ENCODE data around the gene CCDC73. TPM values are rescaled to one million over a fixed set of nuclear protein-coding genes. Genes with fewer than 3 reads are reported as not detected.

Gene CCDC73
- total RNA-seq, 1 donor from 2014 or later, result not detected

GRCh38 chr11:32566517-32566916, 227.9 kb downstream of the CCDC73 start:
- intact Hi-C loops (cut with DNase I), result no loop called here

DNA sequence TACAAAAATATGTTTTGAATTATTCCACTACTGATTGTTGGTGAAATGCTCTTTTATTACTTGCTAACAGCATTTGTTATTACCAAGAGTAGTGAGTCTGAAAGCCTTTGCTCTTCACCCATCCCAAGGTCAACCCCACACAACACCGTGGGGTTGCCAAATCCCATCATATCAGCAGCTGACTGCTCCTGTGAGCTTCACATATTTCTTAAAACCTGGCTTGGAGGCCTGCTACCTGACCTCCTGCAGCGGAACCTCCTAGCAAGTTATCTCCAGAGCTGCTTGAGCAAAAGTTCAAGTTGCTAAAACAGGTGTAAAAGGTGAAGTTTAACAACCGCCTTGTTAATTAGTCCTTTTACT, 230.9 kb downstream of the CCDC73 start:
- intact Hi-C loops (cut with DNase I), result no loop called here
- ATAC-seq, result no peak
- DNase-seq (ENCODE audit: low spot score), result no peak

More at GRCh38 chr11:32566517-32566916, 227.9 kb downstream of the CCDC73 start:
- ATAC-seq, result no peak
- DNase-seq (ENCODE audit: low spot score), result no peak

GRCh38 chr11:32562839-32563599, 231.4 kb downstream of the CCDC73 start:
- no peak for DNase-seq (ENCODE audit: low spot score)
- intact Hi-C loops (cut with DNase I), result no loop called here
- no peak for ATAC-seq

DNA sequence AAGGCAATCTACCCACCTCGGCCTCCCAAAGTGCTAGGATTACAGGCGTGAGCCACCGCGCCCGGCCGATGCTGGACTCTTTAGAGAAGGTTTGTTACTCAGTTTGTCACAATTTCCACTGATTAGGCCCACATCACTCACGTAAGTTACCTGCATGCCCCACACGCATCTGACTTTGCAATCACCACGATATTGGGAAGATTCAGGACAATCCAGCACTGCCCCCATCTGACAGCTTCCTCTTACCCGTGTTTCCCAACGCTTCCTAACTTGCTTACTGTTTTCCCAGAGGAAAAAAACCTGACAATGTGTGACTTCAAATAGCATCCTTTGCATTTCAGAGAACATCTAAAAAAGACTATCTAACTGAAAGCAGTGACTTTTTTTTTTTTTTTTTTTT, 232.6 kb downstream of the CCDC73 start:
- ATAC-seq (no peak), DNase-seq (ENCODE audit: low spot score) (no peak)
- intact Hi-C loops (cut with DNase I), result no loop called here

GRCh38 chr11:32555895-32556294, 238.6 kb downstream of the CCDC73 start:
- no peak for ATAC-seq
- DNase-seq (ENCODE audit: low spot score), result no peak
- intact Hi-C loops (cut with DNase I), result no loop called here

GRCh38 chr11:32555091-32555490, 239.4 kb downstream of the CCDC73 start:
- DNase-seq (ENCODE audit: low spot score) (no peak), ATAC-seq (no peak)
- intact Hi-C loops (cut with DNase I), result no loop called here

Other genes with a start within 250 kb of the CCDC73 start
- 153 TPM for gene EIF3M, start 210.8 kb downstream of the CCDC73 start, total RNA-seq
- gene PRRG4, start 35.3 kb upstream of the CCDC73 start, total RNA-seq, result 22.9 TPM
- gene QSER1, start 98.1 kb upstream of the CCDC73 start, total RNA-seq, result 50.7 TPM
- gene DEPDC7, start 221.2 kb upstream of the CCDC73 start, total RNA-seq, result 12.3 TPM
- 36.5 TPM for gene TCP11L1, start 244.9 kb upstream of the CCDC73 start, total RNA-seq

All from sciatic nerve (tissue), 2 donors.